Activated naive CD8-positive, alpha-beta T cell treated with anti-CD3 and anti-CD28 coated beads for 36 hours (primary cell): ENCODE measurements around the gene TMPRSS9. TPM values are rescaled to one million over a fixed set of nuclear protein-coding genes. Genes with fewer than 3 reads are reported as not detected.

Experiments used
- DNase-seq: peaks from one replicate; pipeline ENCODE4 v3.0.0; 2021
- H3K27ac Mint-ChIP-seq: one replicate; pipeline ENCODE4 v1.8.0; 2022; ENCODE audit warnings: mild to moderate bottlenecking, moderate library complexity, mixed read lengths
- H3K27me3 Mint-ChIP-seq: one replicate; pipeline ENCODE4 v1.8.0; 2022; ENCODE audit warnings: mild to moderate bottlenecking, mixed read lengths
- H3K36me3 Mint-ChIP-seq: one replicate; pipeline ENCODE4 v1.8.0; 2021; ENCODE audit warnings: mild to moderate bottlenecking, mixed read lengths
- H3K4me1 Mint-ChIP-seq: one replicate; pipeline ENCODE4 v1.8.0; 2021; ENCODE audit warnings: mixed read lengths
- H3K4me3 Mint-ChIP-seq: one replicate; pipeline ENCODE4 v1.8.0; 2022; ENCODE audit warnings: mild to moderate bottlenecking, moderate library complexity, mixed read lengths
- H3K9me3 Mint-ChIP-seq: one replicate; pipeline ENCODE4 v1.8.0; 2022; ENCODE audit warnings: mixed read lengths
- total RNA-seq, 2 experiments: library from RNA; stranded (reverse); gene quantifications; one replicate each; pipeline ENCODE4 v1.2.3, GENCODE V29; 2021

TMPRSS9 gene
- total RNA-seq, 2 experiments from 2014 or later: not detected

DNA sequence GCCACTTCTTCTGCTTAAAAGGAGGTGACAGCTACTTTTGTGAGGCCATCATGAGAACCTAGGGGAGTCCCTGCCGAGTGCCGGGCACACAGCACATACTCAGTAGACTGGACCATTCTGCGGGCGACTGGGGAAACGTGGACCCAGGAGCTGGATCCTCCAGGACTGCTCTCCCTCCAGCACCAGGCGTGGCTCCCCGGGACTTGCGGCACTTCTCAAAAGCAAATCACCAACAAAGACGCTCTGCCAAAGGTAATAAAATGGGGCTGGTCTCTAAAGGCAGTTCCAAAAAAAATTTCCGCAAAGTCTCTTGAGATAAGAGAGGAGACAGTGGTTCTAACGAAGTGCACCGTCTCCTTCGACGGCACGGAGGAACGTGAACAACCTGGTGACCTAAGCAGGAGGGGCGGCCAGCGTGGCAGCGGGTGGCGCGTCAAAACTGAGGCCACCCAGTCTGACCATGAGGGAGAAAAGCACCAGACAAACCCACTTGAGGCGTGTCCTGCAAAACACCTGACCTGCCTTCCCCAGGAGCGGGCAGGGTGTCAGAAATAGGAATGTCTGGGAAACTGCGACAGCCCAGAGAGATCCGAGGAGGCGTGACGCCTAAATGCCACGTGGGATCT, 1.4 kb upstream of the TMPRSS9 start:
- DNase-seq: no peak
- Mint-ChIP-seq H3K4me1 (peaks cover 3% of the 10 kb centered on the region), H3K4me3 (no peak overlapping the region), H3K27ac (no peak overlapping the region), H3K9me3 (no peaks in the 10 kb centered on the region), H3K36me3 (no peaks in the 10 kb centered on the region), H3K27me3 (peaks cover 6% of the 10 kb centered on the region)

DNA sequence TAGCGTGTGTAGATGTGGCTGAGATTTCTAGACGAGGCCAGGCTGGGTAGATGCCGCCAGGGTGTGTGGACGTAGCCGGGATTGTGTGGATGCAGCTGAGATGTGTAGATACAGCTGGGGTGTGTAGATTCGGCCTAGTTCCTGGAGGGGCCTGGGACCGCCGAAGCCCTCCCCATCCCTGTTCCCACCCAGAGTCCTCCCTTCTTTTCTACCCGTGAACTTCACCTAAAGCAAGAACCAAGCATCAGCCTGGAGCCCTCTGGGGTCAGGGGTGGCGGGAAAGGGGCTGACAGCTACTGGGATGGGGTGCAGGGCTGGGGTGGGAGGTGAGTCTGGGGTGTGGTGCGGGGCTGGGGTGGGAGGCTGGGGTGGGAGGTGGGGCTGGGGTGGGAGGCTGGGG, 768 bp downstream of the TMPRSS9 start:
- H3K4me1 Mint-ChIP-seq: peaks cover 3% of the 10 kb centered on the region
- no peak overlapping the region for H3K4me3 Mint-ChIP-seq
- H3K27me3 Mint-ChIP-seq: peaks cover 19% of the 10 kb centered on the region
- no peaks in the 10 kb centered on the region for H3K9me3 Mint-ChIP-seq
- H3K36me3 Mint-ChIP-seq: no peaks in the 10 kb centered on the region
- DNase-seq: no peak
- no peak overlapping the region for H3K27ac Mint-ChIP-seq

DNA sequence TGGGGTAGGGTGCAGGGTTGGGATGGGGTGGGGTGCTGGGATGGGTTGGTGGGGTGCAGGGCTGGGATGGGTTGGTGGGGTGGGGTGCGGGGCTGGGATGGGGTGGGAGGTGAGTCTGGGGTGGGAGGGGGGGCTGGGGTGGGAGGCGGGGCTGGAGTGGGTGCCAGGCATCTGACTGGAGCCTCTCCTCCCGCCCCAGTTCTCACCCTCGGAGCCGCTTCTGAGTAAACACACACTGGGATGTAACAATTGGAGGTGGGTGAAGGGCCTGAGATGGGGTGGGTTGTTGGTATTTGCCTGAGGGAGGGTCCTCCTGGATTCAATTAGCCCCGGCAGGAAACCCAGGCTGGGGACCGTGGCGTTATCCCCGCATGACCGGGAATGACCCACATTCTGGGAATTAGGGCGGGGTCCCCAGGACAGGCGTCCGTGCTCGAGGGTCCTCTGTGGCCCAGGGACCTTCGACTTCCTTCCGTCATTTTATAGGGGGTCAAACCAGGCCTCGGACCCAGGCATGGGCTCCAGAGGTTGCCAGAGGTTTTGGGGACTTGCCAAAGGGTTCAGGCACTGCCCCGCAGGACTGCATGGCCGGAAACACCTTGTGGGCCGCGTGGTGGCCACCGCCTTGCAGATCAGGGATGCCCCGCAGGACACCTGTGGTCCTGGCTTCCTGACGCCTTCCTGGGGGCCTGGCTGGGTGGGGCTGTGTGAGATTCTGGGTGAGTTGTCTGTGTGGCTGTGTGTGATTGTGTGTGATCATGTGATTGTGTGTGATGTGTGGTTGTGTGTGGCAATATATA, 1.4 kb downstream of the TMPRSS9 start:
- H3K36me3 Mint-ChIP-seq: no peaks in the 10 kb centered on the region
- DNase-seq: no peak
- peaks cover 3% of the 10 kb centered on the region for H3K4me1 Mint-ChIP-seq
- H3K27me3 Mint-ChIP-seq: peaks cover 19% of the 10 kb centered on the region
- no peak overlapping the region for H3K4me3 Mint-ChIP-seq
- H3K27ac Mint-ChIP-seq: no peak overlapping the region
- no peaks in the 10 kb centered on the region for H3K9me3 Mint-ChIP-seq

DNA sequence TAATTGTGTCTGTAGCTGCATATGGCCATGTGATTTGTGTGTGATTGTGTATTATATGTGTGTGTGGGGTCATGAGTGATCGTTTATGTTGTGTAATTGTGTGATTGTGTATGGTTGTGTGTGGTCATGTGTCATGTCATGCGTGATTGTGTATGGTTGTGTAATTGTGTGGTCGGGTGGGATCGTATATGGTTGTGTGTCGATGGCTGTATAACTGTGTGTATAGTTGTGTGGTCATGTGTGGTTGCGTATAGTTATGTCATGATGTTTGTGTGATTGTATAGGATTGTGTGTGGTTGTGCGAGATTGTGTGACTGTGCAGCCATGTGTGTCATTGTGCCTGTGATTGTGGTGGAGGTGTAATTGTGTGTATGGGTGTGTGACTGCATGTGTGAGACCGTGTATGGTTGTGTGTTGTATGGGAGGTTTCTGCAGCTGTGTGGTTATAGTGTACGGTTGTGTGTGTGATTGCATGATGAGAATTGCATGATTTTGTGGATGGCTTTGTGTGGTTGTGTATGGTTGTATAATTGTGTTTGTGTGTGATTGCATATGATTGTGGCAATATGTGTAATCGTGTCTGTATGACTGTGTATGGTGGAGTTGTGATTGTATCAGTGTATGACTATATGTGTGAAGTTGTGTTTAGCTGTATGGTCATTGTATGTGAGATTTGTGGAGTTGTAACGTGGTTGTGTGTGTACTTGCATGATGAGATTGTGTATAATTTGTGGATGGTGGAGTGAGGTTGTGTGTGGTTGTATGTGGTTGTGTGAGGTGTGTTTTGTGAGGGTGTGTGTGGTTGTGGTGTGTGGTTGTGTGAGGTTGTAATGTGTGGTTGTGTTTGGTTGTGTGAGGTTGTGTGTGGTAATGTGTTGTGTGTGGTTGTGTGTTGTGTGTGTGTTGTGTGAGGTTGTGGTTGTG, 2.2 kb downstream of the TMPRSS9 start:
- H3K27ac Mint-ChIP-seq: no peak overlapping the region
- H3K36me3 Mint-ChIP-seq: no peaks in the 10 kb centered on the region
- H3K9me3 Mint-ChIP-seq: no peaks in the 10 kb centered on the region
- H3K4me3 Mint-ChIP-seq: no peak overlapping the region
- H3K4me1 Mint-ChIP-seq: peaks cover 3% of the 10 kb centered on the region
- peaks cover 19% of the 10 kb centered on the region for H3K27me3 Mint-ChIP-seq
- no peak for DNase-seq

DNA sequence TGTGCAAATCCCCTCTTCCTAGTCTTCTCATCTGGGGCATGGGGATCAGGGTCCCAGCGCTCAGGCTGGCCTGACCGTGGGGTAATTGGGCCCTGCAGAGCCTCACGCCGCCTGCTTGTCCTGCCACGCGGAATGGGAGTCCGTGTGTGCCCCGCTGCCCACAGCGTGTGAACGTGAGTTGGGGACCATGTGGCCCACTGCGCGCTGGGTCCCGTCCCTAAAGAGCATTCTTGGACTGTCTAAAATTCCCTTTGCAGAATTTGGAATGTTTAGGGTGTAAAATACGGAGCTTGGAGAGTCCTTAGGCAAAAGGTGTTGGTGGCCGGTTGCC, 2.9 kb downstream of the TMPRSS9 start:
- Mint-ChIP-seq H3K9me3 (no peaks in the 10 kb centered on the region), H3K36me3 (no peaks in the 10 kb centered on the region), H3K27me3 (peaks cover 19% of the 10 kb centered on the region), H3K27ac (no peak overlapping the region), H3K4me1 (peaks cover 3% of the 10 kb centered on the region), H3K4me3 (no peak overlapping the region)
- no peak for DNase-seq

DNA sequence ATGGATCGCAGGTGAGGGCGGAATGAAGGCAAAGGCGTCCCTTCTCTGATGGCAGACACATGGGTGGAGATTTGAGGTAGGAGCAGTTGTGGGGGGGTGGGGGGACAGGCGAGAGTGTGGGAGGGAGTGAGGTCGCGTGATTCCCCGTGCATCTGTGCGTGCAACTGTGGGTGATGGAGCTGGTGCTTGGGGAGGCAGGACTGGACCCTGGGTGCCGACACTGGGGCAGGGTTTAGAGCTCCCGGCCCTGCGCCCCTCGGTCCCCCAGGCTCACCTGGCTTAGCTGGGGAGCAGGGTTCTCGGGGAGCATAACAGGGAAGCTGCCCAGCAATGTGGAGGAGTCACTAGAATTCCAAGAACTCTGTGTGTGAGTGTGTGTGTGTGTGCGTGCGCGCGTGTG, 3.4 kb downstream of the TMPRSS9 start:
- Mint-ChIP-seq H3K27ac (no peak overlapping the region), H3K27me3 (peaks cover 24% of the 10 kb centered on the region), H3K4me1 (peaks cover 3% of the 10 kb centered on the region), H3K4me3 (no peak overlapping the region), H3K36me3 (no peaks in the 10 kb centered on the region), H3K9me3 (no peaks in the 10 kb centered on the region)
- no peak for DNase-seq

DNA sequence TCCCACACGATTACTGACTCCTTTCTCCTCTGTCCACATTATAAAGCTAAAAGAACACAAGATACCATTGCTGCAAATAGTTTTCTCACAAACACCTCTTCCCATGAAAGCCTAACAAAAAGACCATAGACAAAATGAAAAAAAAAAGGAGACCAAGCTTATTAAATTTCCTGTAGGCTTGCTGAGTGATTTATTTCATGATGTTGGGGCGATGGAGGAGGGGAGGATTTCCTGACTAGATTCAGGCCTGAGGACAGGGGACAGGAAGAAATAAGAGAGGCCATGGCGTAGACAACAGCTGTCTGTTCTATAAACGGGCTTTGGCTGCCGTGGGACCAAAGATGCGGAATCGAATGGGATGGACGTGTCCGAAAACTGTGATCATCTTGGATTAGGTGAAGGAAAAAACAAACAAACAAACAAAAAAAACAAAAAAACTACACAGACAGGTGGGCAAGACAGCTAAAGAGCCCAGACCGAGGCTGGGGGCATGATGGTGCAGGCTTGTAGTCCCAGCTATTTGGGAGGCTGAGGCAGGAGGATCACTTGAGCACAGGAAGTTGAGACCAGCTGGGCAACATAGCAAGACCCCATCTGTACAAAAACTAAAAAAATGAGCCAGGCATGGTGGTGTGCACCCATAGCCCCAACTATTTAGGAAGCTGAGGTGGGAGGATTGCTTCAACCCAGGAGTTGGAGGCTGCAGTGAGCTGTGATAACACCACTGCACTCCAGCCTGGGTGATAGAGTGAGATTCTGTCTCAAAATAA, 5.3 kb downstream of the TMPRSS9 start:
- DNase-seq: no peak
- Mint-ChIP-seq H3K9me3 (peaks cover 1% of the 10 kb centered on the region), H3K36me3 (no peaks in the 10 kb centered on the region), H3K27me3 (peaks cover 24% of the 10 kb centered on the region), H3K4me1 (peaks cover 3% of the 10 kb centered on the region), H3K4me3 (no peak overlapping the region), H3K27ac (no peak overlapping the region)

DNA sequence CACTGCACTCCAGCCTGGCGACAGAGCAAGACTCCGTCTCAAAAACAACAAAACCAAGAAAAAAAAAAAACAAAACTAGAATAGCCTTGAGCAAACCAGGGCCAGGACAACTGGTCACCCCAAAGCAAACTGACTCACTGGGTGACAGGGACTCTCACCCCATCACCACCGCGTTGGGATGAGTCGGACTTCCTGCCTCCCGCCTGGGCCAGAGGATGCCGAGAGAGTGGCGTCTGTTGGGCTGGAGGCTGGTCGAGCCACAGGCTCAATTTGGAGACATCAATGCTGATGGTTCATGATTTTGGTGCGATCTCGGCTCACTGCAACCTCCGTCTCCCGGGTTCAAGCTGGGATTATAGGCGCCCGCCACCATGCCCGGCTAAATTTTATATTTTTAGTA, 11.6 kb downstream of the TMPRSS9 start:
- DNase-seq: no peak
- Mint-ChIP-seq H3K4me1 (no peaks in the 10 kb centered on the region), H3K27ac (no peak overlapping the region), H3K27me3 (peaks cover 6% of the 10 kb centered on the region), H3K4me3 (no peak overlapping the region), H3K36me3 (no peaks in the 10 kb centered on the region), H3K9me3 (peaks cover 4% of the 10 kb centered on the region)

DNA sequence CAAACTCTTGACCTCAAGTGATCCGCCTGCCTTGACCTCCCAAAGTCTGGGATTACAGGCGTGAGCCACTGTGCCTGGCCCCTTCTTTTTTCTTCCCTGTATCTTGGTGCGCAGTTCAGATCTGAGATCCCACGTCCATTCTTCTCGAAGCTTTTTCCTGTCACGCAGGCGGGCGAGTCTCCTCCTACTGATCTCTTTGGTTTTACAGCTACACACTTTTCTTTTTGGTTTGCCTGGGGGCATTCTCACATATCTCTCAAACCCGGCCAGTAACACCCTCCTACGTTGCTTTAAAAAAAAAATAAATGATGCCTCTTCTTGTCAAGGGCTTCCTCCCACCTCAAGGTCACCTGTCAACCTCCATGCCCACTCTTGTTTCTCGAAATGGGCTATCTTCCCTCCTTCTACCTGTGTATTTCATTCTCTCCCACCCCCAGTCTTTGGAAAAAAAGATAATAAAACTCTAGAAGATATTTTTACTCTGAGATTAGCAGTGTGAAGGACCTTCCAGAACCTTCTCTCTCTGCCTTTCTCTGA, 12.1 kb downstream of the TMPRSS9 start:
- Mint-ChIP-seq H3K4me1 (no peaks in the 10 kb centered on the region), H3K36me3 (no peaks in the 10 kb centered on the region), H3K4me3 (no peak overlapping the region), H3K9me3 (peaks cover 4% of the 10 kb centered on the region), H3K27ac (no peak overlapping the region), H3K27me3 (peaks cover 6% of the 10 kb centered on the region)
- no peak for DNase-seq

DNA sequence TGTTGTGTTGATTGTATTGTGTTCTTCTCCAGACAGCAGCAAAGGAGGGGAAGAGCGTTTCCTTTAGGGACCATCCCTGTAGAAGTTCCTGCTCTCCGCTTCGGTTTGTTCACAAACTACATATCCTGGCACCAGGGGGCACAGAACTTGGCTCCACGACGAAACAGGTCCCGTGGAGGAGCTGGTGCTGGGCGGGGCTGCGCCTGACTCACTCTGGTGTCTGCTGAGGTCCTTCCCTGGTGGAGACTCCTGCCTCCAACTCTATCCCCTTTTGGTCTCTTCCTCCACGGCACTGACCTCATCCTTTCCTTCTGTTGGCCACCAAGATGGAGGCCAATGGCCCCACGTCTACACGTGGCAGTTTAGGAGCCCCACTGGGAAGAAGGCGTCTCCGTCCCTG, 14.7 kb downstream of the TMPRSS9 start:
- H3K27me3 Mint-ChIP-seq: peaks cover 3% of the 10 kb centered on the region
- H3K4me1 Mint-ChIP-seq: peaks cover 1% of the 10 kb centered on the region
- H3K27ac Mint-ChIP-seq: no peak overlapping the region
- H3K4me3 Mint-ChIP-seq: no peak overlapping the region
- H3K36me3 Mint-ChIP-seq: no peaks in the 10 kb centered on the region
- DNase-seq: no peak
- peaks cover 14% of the 10 kb centered on the region for H3K9me3 Mint-ChIP-seq

DNA sequence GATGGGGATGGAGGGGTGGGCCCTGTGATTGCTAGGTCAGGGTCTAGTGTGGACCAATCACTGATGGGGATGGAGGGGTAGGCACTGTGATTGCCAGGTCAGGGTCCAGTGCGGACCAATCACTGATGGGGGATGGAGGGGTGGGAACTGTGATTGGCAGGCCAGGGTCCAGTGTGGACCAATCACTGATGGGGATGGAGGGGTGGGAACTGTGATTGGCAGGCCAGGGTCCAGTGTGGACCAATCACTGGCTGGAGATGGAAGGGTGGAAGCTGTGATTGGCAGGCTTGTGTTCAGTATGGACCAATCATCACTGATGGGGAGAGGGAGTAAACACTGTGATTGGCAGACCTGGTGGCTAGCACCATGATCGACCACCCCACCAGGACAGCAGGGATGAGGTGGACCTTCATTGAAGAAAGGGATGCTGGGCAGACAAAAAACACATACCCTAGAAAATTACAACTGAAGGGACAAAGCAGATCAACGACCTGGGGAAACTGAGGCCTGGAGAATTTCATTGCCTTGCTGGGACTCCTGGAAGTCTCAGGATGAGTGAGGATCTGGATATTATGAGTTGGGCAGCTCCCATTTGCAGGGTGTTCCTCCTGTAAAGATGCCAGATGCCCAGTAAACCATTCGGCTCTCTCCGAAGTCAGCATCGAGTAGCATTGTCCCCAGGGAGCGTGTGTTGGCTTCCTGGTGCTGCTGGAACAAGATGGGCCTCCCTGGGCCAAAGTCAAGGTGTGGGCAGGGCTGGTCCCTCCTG, 15.5 kb downstream of the TMPRSS9 start:
- Mint-ChIP-seq H3K36me3 (no peaks in the 10 kb centered on the region), H3K9me3 (peaks cover 14% of the 10 kb centered on the region), H3K27me3 (peaks cover 3% of the 10 kb centered on the region), H3K4me3 (no peak overlapping the region), H3K4me1 (peaks cover 1% of the 10 kb centered on the region), H3K27ac (no peak overlapping the region)
- DNase-seq: no peak

DNA sequence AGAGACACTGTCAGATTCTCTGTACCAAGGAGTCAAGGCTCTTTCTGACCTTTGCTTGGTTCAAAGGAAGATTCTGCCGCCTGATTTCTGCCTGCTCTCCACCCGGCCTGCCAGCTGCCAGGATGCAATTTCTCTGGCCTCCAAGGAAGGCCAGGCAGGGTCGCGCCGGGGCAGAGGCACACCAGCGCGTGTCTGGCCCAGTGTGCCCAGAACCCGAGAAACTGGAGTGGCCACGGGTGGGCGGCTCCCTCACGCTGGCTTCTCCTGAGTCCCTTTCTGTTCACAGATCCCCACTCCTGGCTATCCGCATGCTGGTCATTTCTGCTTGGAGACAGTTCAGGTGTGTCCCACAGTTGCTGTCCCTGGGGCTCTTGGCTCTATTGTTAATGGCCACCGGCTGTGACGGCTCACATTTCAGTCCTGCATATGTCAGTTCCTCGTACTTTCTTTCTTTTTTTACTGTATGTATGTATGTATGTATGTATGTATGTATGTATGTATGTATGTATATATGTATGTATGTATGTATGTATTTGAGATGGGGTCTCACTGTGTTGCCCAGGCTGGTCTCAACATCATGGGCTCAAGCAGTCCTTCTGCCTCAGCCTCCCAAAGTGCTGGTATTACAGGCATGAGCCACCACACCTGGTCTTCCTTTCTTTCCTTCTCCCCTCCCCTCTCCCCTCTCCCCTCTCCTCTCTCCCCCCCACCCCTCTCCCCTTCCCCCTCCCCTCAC, 16.9 kb downstream of the TMPRSS9 start:
- peaks cover 3% of the 10 kb centered on the region for H3K27me3 Mint-ChIP-seq

DNA sequence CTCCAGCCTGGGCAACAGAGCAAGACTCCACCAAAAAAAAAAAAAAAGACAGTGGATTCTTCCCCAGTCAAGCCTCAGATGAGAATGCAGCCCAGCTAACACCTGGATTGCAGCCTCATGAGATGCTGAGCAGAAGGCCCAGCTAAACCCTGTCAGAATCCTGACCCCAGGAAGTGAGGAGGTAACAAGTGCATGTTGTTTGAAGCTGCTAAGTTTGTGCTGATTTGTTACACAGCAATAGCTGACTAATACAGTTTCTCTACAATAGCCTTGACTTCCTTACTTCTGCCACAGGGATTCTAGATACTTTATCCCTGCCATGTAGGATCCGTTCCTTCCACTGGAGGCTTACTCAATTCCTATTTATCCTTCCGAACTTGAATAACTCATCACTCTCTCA, 20.5 kb downstream of the TMPRSS9 start:
- H3K27ac Mint-ChIP-seq: no peak overlapping the region
- H3K9me3 Mint-ChIP-seq: peaks cover 11% of the 10 kb centered on the region
- no peak for DNase-seq
- peaks cover 7% of the 10 kb centered on the region for H3K27me3 Mint-ChIP-seq
- H3K36me3 Mint-ChIP-seq: no peaks in the 10 kb centered on the region
- no peak overlapping the region for H3K4me3 Mint-ChIP-seq
- peaks cover 4% of the 10 kb centered on the region for H3K4me1 Mint-ChIP-seq

More for the DNA sequence above, 16.9 kb downstream of the TMPRSS9 start:
- DNase-seq: no peak
- no peak overlapping the region for H3K4me3 Mint-ChIP-seq
- peaks cover 11% of the 10 kb centered on the region for H3K9me3 Mint-ChIP-seq
- H3K27ac Mint-ChIP-seq: no peak overlapping the region
- no peaks in the 10 kb centered on the region for H3K36me3 Mint-ChIP-seq
- peaks cover 1% of the 10 kb centered on the region for H3K4me1 Mint-ChIP-seq
